GM12892 (cell line): ENCODE results near the gene REXO1.
A peak's percentile ranks its signal among the peaks of the same experiment; 100 is the strongest.

Source experiments
- DNase-seq: peaks from one replicate; pipeline ENCODE4 v3.0.0; 2011; ENCODE audit not compliant: insufficient read length
- FAIRE-seq: peaks from 2 replicates; lab custom pipeline; 2011; peaks lifted over from hg19 to GRCh38; lab: Jason Lieb, UNC
- POLR2A ChIP-seq: IDR thresholded peaks from 2 replicates; pipeline ENCODE4 v1.6.1; 2011; ENCODE audit warnings: low read depth, low read length, control low read depth
- POLR2AphosphoS5 ChIP-seq: IDR thresholded peaks from 2 replicates; pipeline ENCODE4 v1.6.1; 2011; ENCODE audit warnings: low read depth, low read length, control low read depth
- TAF1 ChIP-seq: IDR thresholded peaks from 2 replicates; pipeline ENCODE4 v1.6.1; 2011; ENCODE audit warnings: low read depth, mild to moderate bottlenecking, control low read depth, low read length, borderline replicate concordance

Gene REXO1

GRCh38 chr19:1828279-1829238 is 19.7 kb downstream of the REXO1 start:
- DNase-seq (no peak), FAIRE-seq (no peak)
- TF ChIP-seq POLR2A (no peak), TAF1 (no peak), POLR2AphosphoS5 (no peak)

GRCh38 chr19:1827566-1828278 is 20.6 kb downstream of the REXO1 start:
- FAIRE-seq (no peak), DNase-seq (no peak)
- TF ChIP-seq TAF1 (no peak), POLR2AphosphoS5 (no peak), POLR2A (no peak)

DNA sequence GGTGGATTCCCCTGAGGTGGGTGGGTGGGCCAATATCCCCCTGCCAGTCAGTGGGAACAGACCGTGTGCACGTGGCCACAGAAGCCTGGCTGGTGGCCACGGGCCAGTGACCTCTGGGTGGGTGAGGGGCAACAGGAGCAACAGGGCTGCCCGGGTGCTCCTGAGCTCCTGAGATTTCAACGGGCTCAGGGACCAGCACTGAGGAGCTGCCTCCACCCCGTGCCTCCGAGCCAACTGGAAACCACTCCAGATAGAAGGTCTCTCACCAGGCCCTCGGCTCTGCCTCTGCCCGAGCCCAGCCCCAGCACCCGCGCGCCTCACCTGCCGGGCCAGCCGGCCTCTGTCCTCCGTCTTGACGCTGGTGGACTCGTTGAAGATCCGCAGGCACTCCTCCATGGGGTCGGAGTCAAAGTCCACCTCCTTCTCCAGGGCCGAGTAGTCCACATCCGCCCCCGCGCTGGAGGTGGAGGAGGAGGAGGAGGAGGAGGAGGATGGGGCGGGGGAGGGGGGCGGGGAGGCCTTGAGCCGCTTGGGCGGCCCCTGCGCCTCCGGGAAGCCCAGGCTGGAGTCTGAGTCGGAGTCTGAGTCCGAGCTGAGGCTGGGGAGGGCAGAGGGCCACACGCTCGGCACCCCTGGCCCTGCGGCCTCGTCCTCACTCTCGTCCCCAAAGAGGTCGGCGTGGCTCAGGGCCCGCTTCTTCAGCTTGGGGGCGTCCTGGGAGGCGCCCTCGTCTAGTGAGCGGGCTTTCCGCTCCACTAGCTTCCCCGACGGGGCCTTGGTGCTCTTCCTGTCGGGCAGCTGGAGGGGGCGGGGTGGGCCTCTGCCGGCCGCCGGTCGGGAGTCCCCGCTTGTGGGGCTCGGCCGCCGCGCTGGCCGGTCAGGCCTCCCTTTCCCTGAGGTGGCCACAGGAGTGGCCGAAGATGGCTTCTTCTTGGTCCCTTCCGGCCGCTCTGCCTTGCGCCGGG is 21.4 kb downstream of the REXO1 start:
- DNase-seq, result no peak
- TF ChIP-seq POLR2AphosphoS5 (no peak), TAF1 (no peak), POLR2A (peak; percentile 41; the same call in 1 of the 2 replicates)
- FAIRE-seq, result no peak

GRCh38 chr19:1825909-1826556 is 22.2 kb downstream of the REXO1 start:
- TF ChIP-seq POLR2A, result 0 out of 2 replicates have a peak, but pooled peaks have one; percentile 37
- no peak for TF ChIP-seq TAF1
- FAIRE-seq (peak; percentile 85), DNase-seq (peak; percentile 99)

GRCh38 chr19:1824252-1824622 is 24.0 kb downstream of the REXO1 start:
- DNase-seq (no peak), FAIRE-seq (no peak)
- no peak for TF ChIP-seq POLR2AphosphoS5
- TF ChIP-seq POLR2A, result no peak
- no peak for TF ChIP-seq TAF1

- DNase-seq, result no peak
- FAIRE-seq, result no peak
- TF ChIP-seq TAF1, result no peak
- TF ChIP-seq POLR2A, result no peak
- TF ChIP-seq POLR2AphosphoS5, result no peak
Measured at GRCh38 chr19:1823539-1824251, 24.6 kb downstream of the REXO1 start.

- no peak for FAIRE-seq
- DNase-seq, result no peak
- TF ChIP-seq POLR2A, result no peak
- TF ChIP-seq TAF1, result no peak
- no peak for TF ChIP-seq POLR2AphosphoS5
Measured at GRCh38 chr19:1823020-1823419, 25.3 kb downstream of the REXO1 start.

DNA sequence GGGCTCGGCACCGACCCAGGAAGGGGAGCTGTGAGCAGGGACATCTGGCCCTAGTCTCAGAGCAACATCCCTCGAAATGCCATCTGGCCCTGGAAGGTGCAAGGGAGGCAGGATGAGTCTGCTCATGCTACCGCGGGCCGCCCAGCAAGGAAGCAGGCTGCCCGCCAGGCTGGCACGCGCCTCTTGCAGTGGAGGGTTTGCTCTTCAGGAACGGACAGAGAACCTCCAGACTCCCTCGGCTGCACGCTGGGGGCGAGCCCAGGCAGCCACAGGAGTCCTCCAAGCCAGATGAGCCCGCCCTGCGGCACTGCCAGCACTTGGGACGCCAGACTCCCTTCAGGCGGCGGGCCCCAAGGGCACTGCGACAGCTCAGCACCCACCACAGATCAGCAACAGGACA is 26.1 kb downstream of the REXO1 start:
- DNase-seq (no peak), FAIRE-seq (no peak)
- TF ChIP-seq TAF1 (no peak), POLR2AphosphoS5 (no peak), POLR2A (no peak)

- DNase-seq (no peak), FAIRE-seq (no peak)
- TF ChIP-seq TAF1 (no peak), POLR2A (no peak), POLR2AphosphoS5 (no peak)
Measured at GRCh38 chr19:1819341-1820255, 28.7 kb downstream of the REXO1 start.
